ENCODE measurements around the gene TMEM63A. TPM values are rescaled to one million over a fixed set of nuclear protein-coding genes. Genes with fewer than 3 reads are reported as not detected.

Gene TMEM63A
- polyA plus RNA-seq, 1 of the 3 experiments (the other 2 are of a cell fraction), result 13.5 TPM

DNA sequence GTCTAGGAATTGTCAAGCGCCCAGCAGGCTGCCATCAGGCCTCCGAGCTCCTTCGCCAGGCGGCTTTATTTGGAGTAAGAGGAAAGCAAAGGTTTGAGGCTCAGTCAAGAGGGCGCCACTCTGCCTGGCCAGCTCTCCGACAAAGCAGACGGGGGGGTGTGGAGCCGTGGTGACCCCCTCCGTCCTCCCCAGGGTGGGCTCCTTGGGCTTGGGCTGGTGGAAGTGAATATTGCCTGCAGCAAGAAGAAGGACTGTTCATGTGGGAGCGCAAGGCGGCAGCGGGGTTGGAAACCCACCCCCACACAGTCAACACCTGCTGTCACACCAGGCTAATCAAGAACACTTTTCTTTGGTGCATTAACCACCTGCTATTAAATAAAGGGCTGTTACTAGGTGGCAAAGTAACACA lies 57.6 kb downstream of the TMEM63A start:
- no peaks in the 10 kb centered on the region for H3K9me3 ChIP-seq
- no peak overlapping the region for H2AFZ ChIP-seq (ENCODE audit: low read depth)
- no peak overlapping the region for H3K4me2 ChIP-seq
- ChIA-PET CTCF (interaction anchor here (1.2 to 2.1 kb wide), 2 partner anchors 22 to 350 kb away, joined by 4 to 6 read pairs; no protein-coding TSS in a partner anchor), POLR2A (no interaction called here)
- H3K27me3 ChIP-seq (ENCODE audit: insufficient read depth), result no peaks in the 10 kb centered on the region
- peaks cover 5 to 12% of the 10 kb centered on the region in 2 experiments for H3K36me3 ChIP-seq (replicated peaks in 1 of 2; ENCODE audit: control insufficient read depth in 1 of 2, insufficient read depth in 2 of 2, low read length in 1 of 2)
- TF ChIP-seq GATA2 (CRISPR knock-in tag; IDR thresholded peaks at IDR 0.05) (no peak), NRF1 (IDR thresholded peaks at IDR 0.05; ENCODE audit: low read depth, low read length) (no peak), FOXM1 (IDR thresholded peaks at IDR 0.05; ENCODE audit: low read depth) (no peak), NFIC (IDR thresholded peaks at IDR 0.05; ENCODE audit: borderline replicate concordance) (no peak), CTCF (IDR thresholded peaks at IDR 0.05) (no peak), RCOR1 (IDR thresholded peaks at IDR 0.05; ENCODE audit: low read length) (no peak), TCF12 (IDR thresholded peaks at IDR 0.05) (no peak), MEF2A (IDR thresholded peaks at IDR 0.05; ENCODE audit: borderline replicate concordance, low read depth) (no peak), FOSL2 (IDR thresholded peaks at IDR 0.05; ENCODE audit: borderline replicate concordance, low read depth) (no peak), SIN3A (IDR thresholded peaks at IDR 0.05; ENCODE audit: borderline replicate concordance, low read depth, low read length) (no peak), ELF1 (IDR thresholded peaks at IDR 0.05) (no peak), YY1 (IDR thresholded peaks at IDR 0.05; ENCODE audit: low read depth) (no peak), TEAD4 (IDR thresholded peaks at IDR 0.05; ENCODE audit: borderline replicate concordance, insufficient read depth) (no peak), RAD21 (IDR thresholded peaks at IDR 0.05; ENCODE audit: low read length) (no peak), RFX5 (IDR thresholded peaks at IDR 0.05; ENCODE audit: low read length) (no peak)
- TF ChIP-seq, protein P1, sequence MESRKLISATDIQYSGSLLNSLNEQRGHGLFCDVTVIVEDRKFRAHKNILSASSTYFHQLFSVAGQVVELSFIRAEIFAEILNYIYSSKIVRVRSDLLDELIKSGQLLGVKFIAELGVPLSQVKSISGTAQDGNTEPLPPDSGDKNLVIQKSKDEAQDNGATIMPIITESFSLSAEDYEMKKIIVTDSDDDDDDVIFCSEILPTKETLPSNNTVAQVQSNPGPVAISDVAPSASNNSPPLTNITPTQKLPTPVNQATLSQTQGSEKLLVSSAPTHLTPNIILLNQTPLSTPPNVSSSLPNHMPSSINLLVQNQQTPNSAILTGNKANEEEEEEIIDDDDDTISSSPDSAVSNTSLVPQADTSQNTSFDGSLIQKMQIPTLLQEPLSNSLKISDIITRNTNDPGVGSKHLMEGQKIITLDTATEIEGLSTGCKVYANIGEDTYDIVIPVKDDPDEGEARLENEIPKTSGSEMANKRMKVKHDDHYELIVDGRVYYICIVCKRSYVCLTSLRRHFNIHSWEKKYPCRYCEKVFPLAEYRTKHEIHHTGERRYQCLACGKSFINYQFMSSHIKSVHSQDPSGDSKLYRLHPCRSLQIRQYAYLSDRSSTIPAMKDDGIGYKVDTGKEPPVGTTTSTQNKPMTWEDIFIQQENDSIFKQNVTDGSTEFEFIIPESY (IDR thresholded peaks at IDR 0.05; ENCODE audit: borderline replicate concordance, low read depth), result no peak
- H3K79me2 ChIP-seq (ENCODE audit: insufficient read depth), result no peaks in the 10 kb centered on the region
- peaks cover 3% of the 10 kb centered on the region for H3F3A ChIP-seq (replicated peaks; ENCODE audit: insufficient read depth)
- DNase-seq, result no peak
- H4K20me1 ChIP-seq (ENCODE audit: insufficient read depth), result no peaks in the 10 kb centered on the region
- H3K9ac ChIP-seq, result no peak overlapping the region
- peaks cover 0 to 8% of the 10 kb centered on the region in 2 experiments; a peak in 1 of 4 replicates for H3K4me1 ChIP-seq (ENCODE audit: control insufficient read depth in 1 of 2, insufficient read depth in 2 of 2, low read depth in 1 of 2, low read length in 1 of 2)
- 84% methylated on average over 11 of the region's 12 CpGs for WGBS (ENCODE audit: low lambda C conversion rate)
- H3K27ac ChIP-seq (ENCODE audit: low read depth in 2 of 2, low read length in 1 of 2), result no peak overlapping the region
- no peak overlapping the region for H3K4me3 ChIP-seq (ENCODE audit: low read depth in 2 of 2, low read length in 1 of 2)
- H3K9me2 ChIP-seq, result no peaks in the 10 kb centered on the region

GRCh38 chr1:225823811-225824261 lies 58.3 kb downstream of the TMEM63A start:
- POLR2A ChIA-PET, result no interaction called here
- Histone ChIP-seq H3K36me3 (replicated peaks in 1 of 2; ENCODE audit: control insufficient read depth in 1 of 2, insufficient read depth in 2 of 2, low read length in 1 of 2) (peaks cover 5 to 12% of the 10 kb centered on the region in 2 experiments), H3K9ac (no peak overlapping the region), H4K20me1 (ENCODE audit: insufficient read depth) (no peaks in the 10 kb centered on the region), H2AFZ (ENCODE audit: low read depth) (no peak overlapping the region), H3F3A (replicated peaks; ENCODE audit: insufficient read depth) (peaks cover 3% of the 10 kb centered on the region), H3K4me1 (ENCODE audit: control insufficient read depth in 1 of 2, insufficient read depth in 2 of 2, low read depth in 1 of 2, low read length in 1 of 2) (peaks cover 0 to 8% of the 10 kb centered on the region in 2 experiments; a peak in 1 of 4 replicates), H3K9me3 (no peaks in the 10 kb centered on the region), H3K27me3 (ENCODE audit: insufficient read depth) (no peaks in the 10 kb centered on the region), H3K9me2 (no peaks in the 10 kb centered on the region), H3K27ac (ENCODE audit: low read depth in 2 of 2, low read length in 1 of 2) (no peak overlapping the region), H3K4me3 (ENCODE audit: low read depth in 2 of 2, low read length in 1 of 2) (no peak overlapping the region), H3K4me2 (no peak overlapping the region), H3K79me2 (ENCODE audit: insufficient read depth) (no peaks in the 10 kb centered on the region)
- no peak for DNase-seq
- 98% methylated on average over 7 of the region's 12 CpGs for WGBS (ENCODE audit: low lambda C conversion rate)
- CTCF ChIA-PET, result interaction anchor here (1.2 to 2.1 kb wide), 2 partner anchors 46 to 349 kb away, joined by 3 to 6 read pairs; partner anchors contain the start of gene SRP9
- TF ChIP-seq POLR2AphosphoS5 (IDR thresholded peaks at IDR 0.05; ENCODE audit: low read depth, low read length), result no peak
- TF ChIP-seq USF2 (IDR thresholded peaks at IDR 0.05; ENCODE audit: borderline replicate concordance, low read depth, low read length), result no peak
- TF ChIP-seq USF1 (IDR thresholded peaks at IDR 0.05; ENCODE audit: borderline replicate concordance, low read depth), result no peak
- no peak for TF ChIP-seq TCF12 (IDR thresholded peaks at IDR 0.05)
- TF ChIP-seq CTCF (IDR thresholded peaks at IDR 0.05), result no peak
- no peak for TF ChIP-seq EZH2phosphoT487 (IDR thresholded peaks at IDR 0.05; ENCODE audit: borderline replicate concordance, low read depth)
- TF ChIP-seq NRF1 (IDR thresholded peaks at IDR 0.05; ENCODE audit: low read depth, low read length), result no peak

Data from SK-N-SH (cell line).